K562 (cell line): ENCODE measurements around the gene SLC35E2B. TPM values are rescaled to one million over a fixed set of nuclear protein-coding genes. Genes with fewer than 3 reads are reported as not detected.

Source experiments
- ATAC-seq: fragments of 200-7000 bp; cut with Tn5 transposase; 3 replicates; pipeline ENCODE4 v1.9.1; 2020; ENCODE audit warnings: moderate library complexity
- BruUV-seq: library from RNA; stranded (reverse); fragments of 400-500 nt; replicated peaks from 2 replicates; lab custom pipeline; 2021; lab: Mats Ljungman, UMichigan
- CTCF ChIA-PET: fragments of 300-600 bp; formaldehyde crosslinking; extraction: SDS; loops from one replicate; lab custom pipeline; 2021; ENCODE audit warnings: low intra/inter-chr PET ratio; lab: Yijun Ruan, JAX
- POLR2A ChIA-PET: fragments of 300-600, 350-650 bp; sonication (Branson Sonifier 250); formaldehyde crosslinking; extraction: SDS; loops from one replicate; lab custom pipeline; 2021; ENCODE audit warnings: antibody characterized with exemption, inconsistent platforms; lab: Yijun Ruan, JAX
- DNase-seq, 4 experiments: peaks; one replicate each; pipeline versions ENCODE4 v3.0.0 to v3.0.0-alpha.2; 2011 to 2018; ENCODE audit warnings: low spot score in 3 of 4, mixed read lengths in 3 of 4; ENCODE audit errors: extremely low read depth in 1 of 4
- FAIRE-seq: peaks from 2 replicates; lab custom pipeline; 2011; peaks lifted over from hg19 to GRCh38; lab: Jason Lieb, UNC
- H2AFZ ChIP-seq: 2 replicates; pipeline ENCODE4 v1.6.0; 2011; ENCODE audit warnings: low read depth, low read length, control low read depth, inconsistent platforms
- H3K27ac ChIP-seq: fragments of 200-600 bp; 3 replicates; pipeline ENCODE4 v1.8.0; 2011; ENCODE audit warnings: low read depth, mild to moderate bottlenecking, control low read depth, inconsistent platforms, low read length, moderate library complexity, mixed read lengths; ENCODE audit errors: extremely low read depth
- H3K27me3 ChIP-seq, 2 experiments: fragments of 300-600 bp in 1 of 2; 2 replicates in 1 of 2; 3 replicates in 1 of 2; pipeline versions ENCODE4 v1.6.0 to v1.8.0; 2011; ENCODE audit warnings: inconsistent platforms in 2 of 2, low read length in 2 of 2, mild to moderate bottlenecking in 1 of 2, mixed read lengths in 1 of 2, moderate library complexity in 1 of 2; ENCODE audit not compliant: control insufficient read depth in 2 of 2, insufficient read depth in 2 of 2
- H3K36me3 ChIP-seq: fragments of 300-600 bp; 3 replicates; pipeline ENCODE4 v1.8.0; 2011; ENCODE audit warnings: mild to moderate bottlenecking, low read length, inconsistent platforms; ENCODE audit not compliant: control insufficient read depth, insufficient read depth
- H3K4me1 ChIP-seq, 2 experiments: fragments of 200-600 bp in 1 of 2; replicated peaks in 1 of 2; 2 replicates in 1 of 2; 3 replicates in 1 of 2; pipeline versions ENCODE4 v1.5.1 to v1.8.0; 2011; ENCODE audit warnings: inconsistent platforms in 2 of 2, low read length in 2 of 2, mild to moderate bottlenecking in 1 of 2, mixed read lengths in 1 of 2, moderate library complexity in 1 of 2; ENCODE audit not compliant: control insufficient read depth in 2 of 2, insufficient read depth in 2 of 2
- H3K4me2 ChIP-seq: 2 replicates; pipeline ENCODE4 v1.6.1; 2011; ENCODE audit warnings: low read length, control low read depth, inconsistent platforms, mixed read lengths; ENCODE audit not compliant: insufficient read depth
- H3K4me3 ChIP-seq: fragments of 200-600 bp; sonication (generic), shearing (Covaris generic); 2 replicates; pipeline ENCODE4 v1.5.1; 2016; ENCODE audit warnings: control low read depth, inconsistent platforms
- H3K79me2 ChIP-seq: fragments of 200-600 bp; 3 replicates; pipeline ENCODE4 v1.8.0; 2011; ENCODE audit warnings: low read length, inconsistent platforms; ENCODE audit not compliant: control insufficient read depth, insufficient read depth
- H3K9ac ChIP-seq, 2 experiments: 2 replicates each; pipeline versions ENCODE4 v1.6.0 to v1.6.1; 2011; ENCODE audit warnings: low read depth in 2 of 2, low read length in 2 of 2, control low read depth in 1 of 2, inconsistent platforms in 1 of 2, mild to moderate bottlenecking in 1 of 2, mixed read lengths in 1 of 2; ENCODE audit not compliant: insufficient read depth in 1 of 2
- H3K9me1 ChIP-seq: one replicate; pipeline ENCODE4 v1.6.0; 2011; ENCODE audit warnings: inconsistent platforms, mild to moderate bottlenecking, low read length, moderate library complexity; ENCODE audit not compliant: control insufficient read depth, insufficient read depth
- H3K9me3 ChIP-seq: replicated peaks from 2 replicates; pipeline ENCODE4 v1.5.1; 2011; ENCODE audit warnings: low read depth, low read length, inconsistent platforms; ENCODE audit not compliant: control insufficient read depth, insufficient read depth
- H4K20me1 ChIP-seq: replicated peaks from 2 replicates; pipeline ENCODE4 v1.6.1; 2011; ENCODE audit warnings: low read length, inconsistent platforms, mixed read lengths; ENCODE audit not compliant: control insufficient read depth, insufficient read depth
- CREM ChIP-seq: IDR thresholded peaks from 2 replicates; pipeline ENCODE4 v1.6.1; 2014; ENCODE audit warnings: antibody characterized with exemption, low read depth
- E4F1 ChIP-seq: fragments of 250-450 bp; sonication (Bioruptor Pico); IDR thresholded peaks from 2 replicates; pipeline ENCODE4 v1.5.0; 2021; ENCODE audit warnings: mild to moderate bottlenecking, borderline replicate concordance
- GATA2 ChIP-seq: sonication (generic); formaldehyde crosslinking; IDR thresholded peaks from 2 replicates; pipeline ENCODE4 v1.4.0; 2020; ENCODE audit warnings: mild to moderate bottlenecking, missing genetic modification reagents
- MCM2 ChIP-seq: fragments of 450-650 bp; IDR thresholded peaks from 2 replicates; pipeline ENCODE4 v1.6.1; 2017; ENCODE audit warnings: low read depth, mild to moderate bottlenecking
- MYC ChIP-seq, 2 experiments: fragments of 250-450 bp in 1 of 2; sonication (Bioruptor Pico) in 1 of 2; IDR thresholded peaks; 2 replicates each; pipeline versions ENCODE4 v1.5.1 to v1.6.1; 2012 to 2021; ENCODE audit warnings: low read depth in 2 of 2, borderline replicate concordance in 1 of 2, improper control_type of control experiment in 1 of 2, low read length in 1 of 2, mild to moderate bottlenecking in 1 of 2, moderate library complexity in 1 of 2
- PHF21A ChIP-seq: fragments of 450-650 bp; IDR thresholded peaks from 2 replicates; pipeline ENCODE4 v1.6.1; 2017; ENCODE audit warnings: low read depth, borderline replicate concordance
- PREB ChIP-seq: sonication (generic); formaldehyde crosslinking; IDR thresholded peaks from 2 replicates; pipeline ENCODE4 v1.8.1; 2023; ENCODE audit warnings: mild to moderate bottlenecking, missing genetic modification reagents
- RBFOX2 ChIP-seq: fragments of 200-400 bp; formaldehyde crosslinking; IDR thresholded peaks from 2 replicates; pipeline ENCODE4 v1.6.1; 2017; ENCODE audit warnings: low read depth, mild to moderate bottlenecking, low read length, moderate library complexity
- RUNX1 ChIP-seq: sonication (generic); IDR thresholded peaks from 2 replicates; pipeline ENCODE4 v1.6.1; 2016; ENCODE audit warnings: antibody characterized with exemption, low read depth
- TGIF2 ChIP-seq: sonication (generic); formaldehyde crosslinking; IDR thresholded peaks from 2 replicates; pipeline ENCODE4 v1.8.1; 2022; ENCODE audit warnings: mild to moderate bottlenecking, missing genetic modification reagents, moderate library complexity
- ZBTB11 ChIP-seq, 3 experiments: fragments of 200-800 bp in 1 of 3; fragments of 250-450 bp in 1 of 3; fragments of 450-650 bp in 1 of 3; sonication (Bioruptor Pico) in 1 of 3; sonication (Bioruptor generic) in 1 of 3; formaldehyde crosslinking in 1 of 3; IDR thresholded peaks; 2 replicates each; pipeline versions ENCODE4 v1.6.1 to v1.8.0; 2016 to 2022; ENCODE audit warnings: mild to moderate bottlenecking in 2 of 3, missing genetic modification characterization in 2 of 3, missing compliant biosample characterization in 1 of 3, moderate library complexity in 1 of 3
- ZEB2 ChIP-seq: fragments of 450-650 bp; IDR thresholded peaks from 2 replicates; pipeline ENCODE4 v1.6.1; 2016
- ZNF778 ChIP-seq: fragments of 450-650 bp; formaldehyde crosslinking; IDR thresholded peaks from 2 replicates; pipeline ENCODE4 v1.4.0; 2020; ENCODE audit warnings: mild to moderate bottlenecking, moderate library complexity
- WGBS: fragments of 100-300 bp; shearing (Covaris generic); methylation state at CpG from one replicate; pipeline ENCODE4 v1.1.6; 2016; ENCODE audit warnings: low coverage, mixed read lengths; ENCODE audit not compliant: insufficient coverage; ENCODE audit errors: missing lambda C conversion rate; 5-methylcytosine and 5-hydroxymethylcytosine counted together
- in situ Hi-C: fragments of 300-500 bp; cut with MboI; formaldehyde crosslinking; loops from 4 replicates; pipeline ENCODE4 v1.15.0; 2018; ENCODE audit warnings: inconsistent platforms, mixed read lengths
- intact Hi-C: fragments of 100-400 bp; cut with micrococcal nuclease; formaldehyde crosslinking; loops from 2 replicates; pipeline ENCODE4 v1.14.2; 2022
- polyA plus RNA-seq, 8 experiments: library from polyadenylated mRNA; depleted of rRNA in 4 of 8; stranded (reverse) in 5 of 8; unstranded in 3 of 8; fragments of >200 nt; fragmentation: Nextera tagmentation in 2 of 8; fragmentation: Illumina TruSeq in 1 of 8; extraction: Ambion mirVana in 2 of 8; extraction: Trizol in 1 of 8; gene quantifications; 2 replicates each; pipeline versions ENCODE4 v1.2.1 to v1.2.3, GENCODE V29; 2011 to 2014; ENCODE audit warnings: inconsistent platforms in 1 of 8, missing spikeins in 1 of 8
- total RNA-seq, 7 experiments: library from RNA; depleted of rRNA in 6 of 7; stranded (reverse); fragments of >200 nt in 6 of 7; fragmentation: Illumina TruSeq in 2 of 7; extraction: Trizol in 2 of 7; gene quantifications; 2 replicates each; pipeline versions ENCODE4 v1.2.1 to v1.2.3, GENCODE V29; 2011 to 2021; ENCODE audit warnings: low replicate concordance in 1 of 7

The SLC35E2B gene
- total and polyA plus RNA-seq, 9 of the 15 experiments (the other 6 are each of a cell fraction or from before 2014, with no cell fraction given) = 4.7 to 44.6 (median 20.7) TPM

- no peaks in the 10 kb centered on the region for H3K27me3 ChIP-seq
- FAIRE-seq = no peak
- peaks cover 13 to 78% of the 10 kb centered on the region in 2 experiments; a peak in 4 of 5 replicates for H3K4me1 ChIP-seq
- peak; percentile 23 to 88 (median 76) for DNase-seq
- BruUV-seq = no TSS peak
- H2AFZ ChIP-seq = peak overlapping the region; percentile 97
- in situ Hi-C loops (no loop called here), intact Hi-C loops (no loop called here)
- H3K27ac ChIP-seq = peak overlapping the region; percentile 99
- ChIA-PET POLR2A (interaction anchor here (0.8 to 3.9 kb wide), 4 partner anchors 9 to 41 kb away, joined by 3 to 61 read pairs (median 8); partner anchors contain the start of gene FNDC10), CTCF (no interaction called here)
- H3K9ac ChIP-seq = peak overlapping the region; percentile 99 to 100; a peak in 3 of 4 replicates
- peaks cover 9% of the 10 kb centered on the region; the same call in 2 of the 3 replicates for H3K36me3 ChIP-seq
- no peaks in the 10 kb centered on the region for H3K9me3 ChIP-seq
- 8% methylated on average over 55 of the region's 80 CpGs for WGBS
- ATAC-seq = peak; percentile 6
- peak overlapping the region; percentile 87 for H3K4me3 ChIP-seq
- no peaks in the 10 kb centered on the region for H3K9me1 ChIP-seq
- peaks cover 31% of the 10 kb centered on the region for H3K79me2 ChIP-seq
- peak overlapping the region; percentile 94 for H3K4me2 ChIP-seq
- peaks cover 24% of the 10 kb centered on the region; the same call in 1 of the 2 replicates for H4K20me1 ChIP-seq
- 0 out of 2 replicates have a peak, but pooled peaks have one; percentile 1 for TF ChIP-seq RBFOX2
- 0 out of 2 replicates have a peak, but pooled peaks have one; percentile 51 for TF ChIP-seq E4F1 (CRISPR knock-in tag)
- TF ChIP-seq PHF21A = no peak
- TF ChIP-seq CREM = peak; percentile 22; the same call in 1 of the 2 replicates
- TF ChIP-seq ZBTB11 (CRISPR knock-in tag; IDR thresholded peaks at IDR 0.05) = peak in 1 of 3 experiments; percentile 1; a peak in 1 of 6 replicates
- no peak for TF ChIP-seq MCM2
- peak; percentile 94; the same call in 1 of the 2 replicates for TF ChIP-seq PREB (CRISPR knock-in tag)
- TF ChIP-seq GATA2 = no peak
- TF ChIP-seq ZEB2 = no peak
- TF ChIP-seq MYC (IDR thresholded peaks at IDR 0.05; ENCODE audit: low read depth, low read length) = no peak
- TF ChIP-seq MYC (CRISPR knock-in tag; IDR thresholded peaks at IDR 0.05; ENCODE audit: borderline replicate concordance, low read depth) = no peak
- no peak for TF ChIP-seq RUNX1
- TF ChIP-seq TGIF2 (CRISPR knock-in tag) = peak; percentile 69; the same call in 1 of the 2 replicates
- TF ChIP-seq ZNF778 (CRISPR knock-in tag) = no peak
Measured at GRCh38 chr1:1616045-1616790, 76.4 kb downstream of the SLC35E2B start.
